Skeletal muscle satellite cell (primary cell): Measurements from ENCODE around the gene CKLF.
"Not testable (repeated sequence)": the region's sequence is repeated elsewhere in the genome, so short reads cannot be mapped to it uniquely, and the experiment has no call there.

Experiments used
- H3K27me3 ChIP-seq: 2 replicates; pipeline ENCODE4 v1.7.0; 2013; ENCODE audit warnings: low read length; ENCODE audit not compliant: control insufficient read depth, insufficient read depth
- H3K36me3 ChIP-seq: 2 replicates; pipeline ENCODE4 v1.7.0; 2013; ENCODE audit warnings: mild to moderate bottlenecking, control low read depth, low read length; ENCODE audit not compliant: insufficient read depth
- H3K4me1 ChIP-seq: 2 replicates; pipeline ENCODE4 v1.7.0; 2013; ENCODE audit warnings: low read length; ENCODE audit not compliant: control insufficient read depth, insufficient read depth
- H3K4me2 ChIP-seq: 2 replicates; pipeline ENCODE4 v1.7.0; 2013; ENCODE audit warnings: mild to moderate bottlenecking, low read length
- H3K4me3 ChIP-seq: 2 replicates; pipeline ENCODE4 v1.7.0; 2013; ENCODE audit warnings: low read length
- H3K9ac ChIP-seq: 2 replicates; pipeline ENCODE4 v1.7.0; 2013; ENCODE audit warnings: mild to moderate bottlenecking, low read depth, low read length, moderate library complexity
- H3K9me3 ChIP-seq: replicated peaks from 2 replicates; pipeline ENCODE4 v1.7.0; 2013; ENCODE audit warnings: mild to moderate bottlenecking, control low read depth, low read length

CKLF gene

GRCh38 chr16:66512272-66513110 lies 39.9 kb upstream of the CKLF start:
- Histone ChIP-seq H3K9ac (peak overlapping the region; percentile 0), H3K27me3 (no peaks in the 10 kb centered on the region), H3K4me1 (peaks cover 51% of the 10 kb centered on the region), H3K4me2 (peak overlapping the region; percentile 66), H3K4me3 (no peak overlapping the region), H3K9me3 (no peaks in the 10 kb centered on the region), H3K36me3 (no peaks in the 10 kb centered on the region)

DNA sequence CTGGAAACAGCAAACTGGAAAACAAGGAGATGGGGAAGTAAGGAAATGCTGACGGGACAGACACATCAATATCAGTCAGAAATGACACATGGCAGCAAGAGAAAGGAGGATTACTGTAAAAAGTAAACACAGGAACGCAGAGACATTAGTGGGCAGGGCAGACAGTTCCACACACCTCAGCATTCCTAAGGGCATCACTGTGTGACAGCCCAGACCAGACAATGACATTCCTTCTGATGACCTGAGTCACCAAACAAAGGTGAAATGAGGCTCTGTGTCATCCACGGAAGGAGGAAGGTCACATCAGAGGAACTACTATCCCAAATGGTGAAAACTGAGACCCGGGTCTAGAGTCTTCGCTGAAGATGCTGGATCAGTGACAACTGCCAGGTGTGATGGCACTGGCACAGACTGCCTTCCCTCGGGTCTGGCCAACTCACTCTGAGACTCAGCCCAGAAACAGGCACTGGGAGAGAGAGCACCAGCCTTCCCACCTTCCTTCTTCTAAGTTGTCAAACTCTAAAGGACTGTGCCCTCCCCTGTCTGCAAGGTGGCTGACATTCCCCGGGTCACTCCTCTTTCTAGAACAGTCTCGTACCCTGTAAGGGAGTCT lies 39.2 kb upstream of the CKLF start:
- Histone ChIP-seq H3K27me3 (no peaks in the 10 kb centered on the region), H3K9me3 (no peaks in the 10 kb centered on the region), H3K4me3 (no peak overlapping the region), H3K36me3 (no peaks in the 10 kb centered on the region), H3K4me1 (peaks cover 56% of the 10 kb centered on the region), H3K9ac (no peak overlapping the region), H3K4me2 (no peak overlapping the region)

- not testable (repeated sequence) for H3K4me3 ChIP-seq, H3K36me3 ChIP-seq, H3K4me2 ChIP-seq, H3K9me3 ChIP-seq, H3K27me3 ChIP-seq, H3K9ac ChIP-seq
- H3K4me1 ChIP-seq = peaks cover 56% of the 10 kb centered on the region
Observed at GRCh38 chr16:66514391-66514790, 38.0 kb upstream of the CKLF start.

DNA sequence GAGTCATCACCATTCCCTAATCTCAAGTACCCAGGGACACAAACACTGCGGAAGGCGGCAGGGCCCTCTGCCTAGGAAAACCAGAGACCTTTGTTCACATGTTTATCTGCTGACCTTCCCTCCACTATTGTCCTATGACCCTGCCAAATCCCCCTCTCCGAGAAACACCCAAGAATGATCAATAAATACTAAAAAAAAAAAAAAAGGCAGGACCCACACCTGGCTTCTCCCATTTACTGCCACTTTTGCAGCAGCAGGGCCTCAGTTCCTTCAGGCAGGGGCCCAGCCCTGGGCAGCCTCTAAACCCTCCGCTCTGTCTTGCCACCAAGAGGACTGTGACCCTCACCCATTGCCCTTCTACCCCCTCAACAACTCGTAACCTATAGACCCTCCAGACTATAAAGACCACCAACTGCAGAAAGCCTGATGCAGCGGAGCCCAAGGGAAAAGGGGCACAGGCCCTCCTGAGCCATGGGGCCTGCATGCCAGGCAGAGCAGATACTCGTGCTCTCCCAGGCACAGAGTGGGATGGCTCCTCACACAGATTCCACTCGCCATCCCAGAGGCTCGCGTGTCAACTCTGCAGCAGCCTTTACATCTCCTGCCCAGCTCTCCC lies 37.3 kb upstream of the CKLF start:
- H3K36me3 ChIP-seq, H3K9ac ChIP-seq, H3K27me3 ChIP-seq, H3K9me3 ChIP-seq, H3K4me3 ChIP-seq, H3K4me2 ChIP-seq: not testable (repeated sequence)
- H3K4me1 ChIP-seq = peaks cover 56% of the 10 kb centered on the region

GRCh38 chr16:66515596-66516508 lies 36.5 kb upstream of the CKLF start:
- Histone ChIP-seq H3K9ac (peak overlapping the region; percentile 45), H3K4me2 (peak overlapping the region; percentile 51), H3K9me3 (no peaks in the 10 kb centered on the region), H3K27me3 (no peaks in the 10 kb centered on the region), H3K4me1 (peaks cover 56% of the 10 kb centered on the region), H3K36me3 (no peaks in the 10 kb centered on the region), H3K4me3 (no peak overlapping the region)

DNA sequence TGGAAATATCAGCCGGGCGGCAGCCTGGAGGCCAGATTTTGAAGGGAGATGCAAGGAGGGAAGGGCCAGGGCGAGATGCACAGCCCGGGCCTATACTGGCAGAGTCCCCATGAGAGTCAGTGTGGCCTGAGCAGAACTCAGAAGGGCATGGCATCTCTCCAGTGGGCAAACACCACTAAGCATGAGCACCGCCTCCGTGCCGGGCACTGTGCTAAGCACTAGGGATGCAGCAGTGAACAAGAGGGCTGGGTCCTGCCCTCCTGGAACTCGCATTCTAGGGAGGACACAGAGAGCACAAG lies 35.9 kb upstream of the CKLF start:
- H3K4me3 ChIP-seq = peak overlapping the region; percentile 16
- peaks cover 55% of the 10 kb centered on the region for H3K4me1 ChIP-seq
- peak overlapping the region; percentile 45 for H3K9ac ChIP-seq
- H3K27me3 ChIP-seq = no peaks in the 10 kb centered on the region
- no peaks in the 10 kb centered on the region for H3K9me3 ChIP-seq
- no peaks in the 10 kb centered on the region for H3K36me3 ChIP-seq
- H3K4me2 ChIP-seq = peak overlapping the region; percentile 51

- no peaks in the 10 kb centered on the region for H3K9me3 ChIP-seq
- H3K36me3 ChIP-seq = no peaks in the 10 kb centered on the region
- peak overlapping the region; percentile 54 for H3K4me3 ChIP-seq
- no peaks in the 10 kb centered on the region for H3K27me3 ChIP-seq
- H3K4me1 ChIP-seq = peaks cover 55% of the 10 kb centered on the region
- peak overlapping the region; percentile 77 for H3K4me2 ChIP-seq
- peak overlapping the region; percentile 77 for H3K9ac ChIP-seq
Observed at GRCh38 chr16:66516808-66517585, 35.4 kb upstream of the CKLF start.

DNA sequence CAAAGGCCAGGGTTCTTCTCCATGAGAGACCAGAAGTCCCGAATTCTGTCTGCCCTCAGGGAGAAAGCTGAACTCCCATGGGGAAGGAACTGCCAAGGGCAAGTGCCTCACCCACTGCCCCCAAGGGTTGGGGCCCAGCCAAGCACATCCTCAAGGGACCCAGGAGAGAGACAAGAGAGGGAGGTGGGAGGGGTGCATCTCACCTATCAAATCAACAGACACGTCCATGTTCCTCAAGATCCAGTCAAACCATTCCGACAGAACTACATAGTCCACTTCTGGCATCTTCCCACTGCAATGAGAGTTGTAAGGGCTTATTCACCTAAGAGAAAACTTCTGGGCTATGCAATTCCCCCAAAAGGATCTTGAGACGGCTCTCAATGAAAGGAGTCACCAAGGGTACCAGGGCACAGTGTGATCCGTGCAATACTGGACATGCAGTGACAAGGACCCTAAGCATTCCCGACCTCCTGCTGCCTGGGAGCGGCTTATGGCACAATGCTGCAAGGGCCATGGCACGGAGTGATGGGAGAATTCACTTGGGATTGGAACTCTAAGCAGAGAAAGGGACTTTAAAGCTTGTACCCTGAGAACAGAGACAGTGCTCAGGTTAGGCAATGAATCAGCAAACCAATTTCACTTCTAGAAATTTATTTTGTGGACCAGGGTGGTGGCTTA lies 34.7 kb upstream of the CKLF start:
- Histone ChIP-seq H3K9ac (peak overlapping the region; percentile 77), H3K4me2 (peak overlapping the region; percentile 77), H3K4me3 (peak overlapping the region; percentile 54), H3K9me3 (no peaks in the 10 kb centered on the region), H3K27me3 (no peaks in the 10 kb centered on the region), H3K4me1 (peaks cover 53% of the 10 kb centered on the region), H3K36me3 (no peaks in the 10 kb centered on the region)

DNA sequence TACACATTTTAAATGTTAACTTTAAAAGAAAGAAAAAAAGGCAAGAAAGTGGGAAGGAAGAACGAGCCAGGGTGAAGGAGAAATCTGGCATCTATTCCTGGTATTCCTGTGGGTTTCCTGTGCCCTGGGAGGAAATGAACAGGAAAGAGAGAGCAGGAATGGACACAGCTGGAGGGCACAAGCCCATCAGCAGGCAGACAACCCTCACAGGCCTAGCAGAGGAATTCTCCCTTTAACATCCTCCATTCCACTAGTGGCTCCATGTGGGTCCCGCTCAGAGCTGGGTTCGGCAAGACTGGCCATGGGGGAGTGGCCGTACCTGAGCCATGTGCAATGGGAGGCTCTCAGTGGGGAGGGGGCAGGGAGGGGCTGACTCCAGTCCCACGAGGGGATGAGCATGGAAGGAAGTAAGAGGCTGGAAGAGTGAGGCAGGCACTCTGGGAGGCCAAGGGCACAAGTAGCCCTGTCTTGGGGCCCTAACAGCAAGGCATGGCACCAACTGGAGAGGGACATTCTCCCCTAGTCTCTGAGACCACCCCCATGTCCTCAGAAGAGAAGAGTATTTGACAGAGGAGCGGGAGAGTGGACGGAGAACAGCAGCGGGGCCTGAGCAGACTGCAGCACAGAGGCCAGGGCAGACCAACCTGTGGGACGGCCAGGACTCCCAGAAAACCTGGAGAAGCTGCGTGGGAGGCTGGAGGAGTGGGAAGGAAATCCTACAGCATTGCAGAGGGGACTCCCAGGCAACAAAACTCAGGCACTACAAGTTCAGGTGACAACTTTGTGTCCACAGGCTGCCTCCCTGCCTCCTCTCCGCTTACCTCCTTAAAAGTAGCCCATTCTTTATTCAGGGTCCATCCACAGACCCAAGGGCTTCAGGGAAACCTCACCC lies 32.6 kb upstream of the CKLF start:
- Histone ChIP-seq H3K4me2 (no peak overlapping the region), H3K36me3 (peaks cover under 1% of the 10 kb centered on the region), H3K9me3 (no peaks in the 10 kb centered on the region), H3K4me1 (peaks cover 42% of the 10 kb centered on the region), H3K27me3 (no peaks in the 10 kb centered on the region), H3K9ac (no peak overlapping the region), H3K4me3 (no peak overlapping the region)
